Panc1 (cell line): ENCODE data around the gene RPAP2. TPM values are rescaled to one million over a fixed set of nuclear protein-coding genes. Genes with fewer than 3 reads are reported as not detected.
"Not testable (repeated sequence)": the region's sequence is repeated elsewhere in the genome, so short reads cannot be mapped to it uniquely, and the experiment has no call there.

Experiments used
- ATAC-seq: fragments of 200-7000 bp; cut with Tn5 transposase; 2 replicates; pipeline ENCODE4 v1.9.1; 2020; ENCODE audit warnings: mild to moderate bottlenecking, moderate library complexity
- BruUV-seq: library from RNA; stranded (reverse); fragments of 400-500 nt; replicated peaks from 2 replicates; lab custom pipeline; 2021; lab: Mats Ljungman, UMichigan
- CTCF ChIA-PET: fragments of 300-600 bp; sonication (Branson Sonifier 250); formaldehyde crosslinking; loops from one replicate; lab custom pipeline; 2022; ENCODE audit warnings: antibody characterized with exemption; lab: Charles Lee
- POLR2A ChIA-PET: fragments of 300-600 bp; sonication (Branson Sonifier 250); formaldehyde crosslinking; loops from one replicate; lab custom pipeline; 2022; ENCODE audit warnings: antibody characterized with exemption; lab: Charles Lee
- DNase-seq: peaks from one replicate; pipeline ENCODE4 v3.0.0-alpha.2; 2010; ENCODE audit warnings: low read depth, low spot score
- H3K27ac ChIP-seq: 2 replicates; pipeline ENCODE4 v1.5.1; 2011; ENCODE audit warnings: mild to moderate bottlenecking, low read length, inconsistent platforms
- H3K27me3 ChIP-seq: fragments of 200-500 bp; sonication (Bioruptor generic); 2 replicates; pipeline ENCODE4 v1.6.0; 2014; ENCODE audit warnings: low read length, inconsistent platforms; ENCODE audit not compliant: control insufficient read depth, insufficient read depth
- H3K36me3 ChIP-seq: fragments of 200-500 bp; sonication (Bioruptor generic); 2 replicates; pipeline ENCODE4 v1.5.1; 2014; ENCODE audit warnings: inconsistent platforms, mild to moderate bottlenecking, low read length, moderate library complexity; ENCODE audit not compliant: control insufficient read depth, insufficient read depth
- H3K4me1 ChIP-seq: 2 replicates; pipeline ENCODE4 v1.5.1; 2011; ENCODE audit warnings: inconsistent platforms, mild to moderate bottlenecking, low read length, moderate library complexity; ENCODE audit not compliant: control insufficient read depth, insufficient read depth
- H3K4me3 ChIP-seq, 2 experiments: 2 replicates each; pipeline ENCODE4 v1.5.1; 2011 to 2012; ENCODE audit warnings: low read depth in 2 of 2, low read length in 2 of 2, mild to moderate bottlenecking in 2 of 2, inconsistent platforms in 1 of 2, moderate library complexity in 1 of 2
- H3K9me3 ChIP-seq: fragments of 200-500 bp; sonication (Bioruptor generic); 2 replicates; pipeline ENCODE4 v1.5.1; 2014; ENCODE audit warnings: low read depth, mild to moderate bottlenecking, inconsistent platforms, low read length, moderate library complexity; ENCODE audit not compliant: control insufficient read depth, insufficient read depth
- POLR2AphosphoS5 ChIP-seq: IDR thresholded peaks from 2 replicates; pipeline ENCODE4 v1.6.1; 2012; ENCODE audit warnings: mild to moderate bottlenecking, low read depth, low read length, moderate library complexity
- SIN3A ChIP-seq: IDR thresholded peaks from 2 replicates; pipeline ENCODE4 v1.6.1; 2012; ENCODE audit warnings: low read depth, mild to moderate bottlenecking, low read length, moderate library complexity, borderline replicate concordance; ENCODE audit not compliant: insufficient read depth
- TCF7L2 ChIP-seq: IDR thresholded peaks from 2 replicates; pipeline ENCODE4 v1.6.1; 2011; ENCODE audit warnings: mild to moderate bottlenecking, low read depth, low read length, inconsistent platforms
- in situ Hi-C: cut with HindIII; loops from 2 replicates; pipeline ENCODE4 v1.10.0; 2016; ENCODE audit warnings: low sequenced_read_pairs, low pct_unique_long_range_greater_than_20kb
- intact Hi-C: fragments of 100-400 bp; cut with micrococcal nuclease; formaldehyde crosslinking; loops from one replicate; pipeline ENCODE4 v1.10.0; 2022; ENCODE audit not compliant: unreplicated experiment
- total RNA-seq: library from RNA; stranded (reverse); gene quantifications from one replicate; pipeline ENCODE4 v1.2.1, GENCODE V29; 2021; ENCODE audit not compliant: unreplicated experiment
- TF ChIP-seq, protein P1 (sequence below), 2 experiments: IDR thresholded peaks; 2 replicates each; pipeline ENCODE4 v1.6.1; 2011 to 2012; ENCODE audit warnings: low read depth in 2 of 2, control low read depth in 1 of 2, low read length in 1 of 2, mild to moderate bottlenecking in 1 of 2, moderate library complexity in 1 of 2; ENCODE audit not compliant: insufficient read depth in 1 of 2
- TF ChIP-seq, protein P2 (sequence below): fragments of 450-650 bp; IDR thresholded peaks from 2 replicates; pipeline ENCODE4 v1.5.1; 2017; ENCODE audit warnings: mild to moderate bottlenecking

RPAP2 gene
- total RNA-seq, 1 experiment from 2014 or later = 16.3 TPM

DNA sequence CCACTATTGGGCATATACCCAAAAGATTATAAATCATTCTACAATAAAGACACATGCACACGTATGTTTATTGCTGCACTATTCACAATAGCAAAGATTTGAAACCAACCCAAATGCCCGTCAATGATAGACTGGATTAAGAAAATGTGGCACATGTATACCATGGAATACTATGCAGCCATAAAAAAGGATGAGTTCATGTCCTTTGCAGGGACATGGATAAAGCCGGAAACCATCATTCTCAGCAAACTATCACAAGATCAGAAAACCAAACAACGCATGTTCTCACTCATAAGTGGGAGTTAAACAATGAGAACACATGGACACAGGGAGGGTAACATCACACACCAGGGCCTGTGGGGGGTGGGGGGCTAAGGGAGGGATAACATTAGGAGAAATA lies 95.1 kb downstream of the RPAP2 start:
- POLR2A ChIA-PET, BruUV-seq, in situ Hi-C loops, H3K4me3 ChIP-seq, H3K27ac ChIP-seq, H3K36me3 ChIP-seq, DNase-seq, H3K4me1 ChIP-seq, ATAC-seq, CTCF ChIA-PET, H3K9me3 ChIP-seq, intact Hi-C loops, H3K27me3 ChIP-seq: not testable (repeated sequence)

DNA sequence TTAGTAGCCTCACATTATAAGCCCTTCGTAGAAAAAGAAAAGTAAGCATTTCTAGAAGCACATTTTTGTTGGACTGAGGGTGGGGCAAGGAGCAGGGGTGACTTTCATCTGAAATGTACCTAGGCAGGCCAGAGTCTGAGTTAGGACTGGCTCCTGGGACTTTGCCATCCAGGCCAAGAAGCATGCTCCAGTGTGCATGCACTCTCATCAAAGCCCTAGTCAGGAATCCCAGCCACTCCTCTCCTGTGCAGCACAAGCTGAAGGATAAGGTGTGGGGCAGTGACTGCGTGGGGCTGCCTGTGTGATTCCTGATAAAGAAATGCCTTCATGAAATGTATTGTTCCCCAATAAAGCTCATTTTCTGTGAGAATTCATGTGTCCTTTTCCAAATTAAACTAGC lies 99.7 kb downstream of the RPAP2 start:
- DNase-seq = no peak
- H3K9me3 ChIP-seq = no peaks in the 10 kb centered on the region
- ChIA-PET CTCF (no interaction called here), POLR2A (no interaction called here)
- no peak for ATAC-seq
- TF ChIP-seq TCF7L2 (no peak), SIN3A (no peak), POLR2AphosphoS5 (no peak)
- TF ChIP-seq, protein P1, sequence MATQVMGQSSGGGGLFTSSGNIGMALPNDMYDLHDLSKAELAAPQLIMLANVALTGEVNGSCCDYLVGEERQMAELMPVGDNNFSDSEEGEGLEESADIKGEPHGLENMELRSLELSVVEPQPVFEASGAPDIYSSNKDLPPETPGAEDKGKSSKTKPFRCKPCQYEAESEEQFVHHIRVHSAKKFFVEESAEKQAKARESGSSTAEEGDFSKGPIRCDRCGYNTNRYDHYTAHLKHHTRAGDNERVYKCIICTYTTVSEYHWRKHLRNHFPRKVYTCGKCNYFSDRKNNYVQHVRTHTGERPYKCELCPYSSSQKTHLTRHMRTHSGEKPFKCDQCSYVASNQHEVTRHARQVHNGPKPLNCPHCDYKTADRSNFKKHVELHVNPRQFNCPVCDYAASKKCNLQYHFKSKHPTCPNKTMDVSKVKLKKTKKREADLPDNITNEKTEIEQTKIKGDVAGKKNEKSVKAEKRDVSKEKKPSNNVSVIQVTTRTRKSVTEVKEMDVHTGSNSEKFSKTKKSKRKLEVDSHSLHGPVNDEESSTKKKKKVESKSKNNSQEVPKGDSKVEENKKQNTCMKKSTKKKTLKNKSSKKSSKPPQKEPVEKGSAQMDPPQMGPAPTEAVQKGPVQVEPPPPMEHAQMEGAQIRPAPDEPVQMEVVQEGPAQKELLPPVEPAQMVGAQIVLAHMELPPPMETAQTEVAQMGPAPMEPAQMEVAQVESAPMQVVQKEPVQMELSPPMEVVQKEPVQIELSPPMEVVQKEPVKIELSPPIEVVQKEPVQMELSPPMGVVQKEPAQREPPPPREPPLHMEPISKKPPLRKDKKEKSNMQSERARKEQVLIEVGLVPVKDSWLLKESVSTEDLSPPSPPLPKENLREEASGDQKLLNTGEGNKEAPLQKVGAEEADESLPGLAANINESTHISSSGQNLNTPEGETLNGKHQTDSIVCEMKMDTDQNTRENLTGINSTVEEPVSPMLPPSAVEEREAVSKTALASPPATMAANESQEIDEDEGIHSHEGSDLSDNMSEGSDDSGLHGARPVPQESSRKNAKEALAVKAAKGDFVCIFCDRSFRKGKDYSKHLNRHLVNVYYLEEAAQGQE (IDR thresholded peaks at IDR 0.05; ENCODE audit: insufficient read depth in 1 of 2, low read depth in 2 of 2, low read length in 1 of 2) = no peak
- in situ Hi-C loops (no loop called here), intact Hi-C loops (no loop called here)
- BruUV-seq = no TSS peak
- H3K4me1 ChIP-seq = no peaks in the 10 kb centered on the region
- H3K27ac ChIP-seq = no peak overlapping the region
- no peaks in the 10 kb centered on the region for H3K36me3 ChIP-seq
- H3K4me3 ChIP-seq = no peak overlapping the region
- H3K27me3 ChIP-seq = no peaks in the 10 kb centered on the region

DNA sequence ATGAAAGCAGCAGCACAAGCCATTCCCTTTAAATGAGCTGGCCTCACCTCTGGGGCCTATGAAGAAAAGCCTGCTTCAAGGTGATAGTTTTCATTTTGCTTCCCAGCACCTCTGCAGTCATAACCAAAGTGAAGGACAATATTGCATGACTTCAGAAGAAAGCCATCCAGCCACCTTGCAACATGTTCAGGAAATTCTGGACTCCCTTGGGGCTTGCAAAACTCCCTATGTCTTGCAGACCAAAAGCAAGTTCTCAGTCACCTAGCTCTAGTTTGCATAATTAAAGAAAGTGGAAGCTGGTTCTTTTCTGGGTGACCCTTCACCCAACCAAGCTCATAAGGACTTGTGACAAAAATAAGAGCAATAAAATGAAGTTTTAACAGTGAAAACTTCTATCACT lies 100.2 kb downstream of the RPAP2 start:
- no peaks in the 10 kb centered on the region for H3K36me3 ChIP-seq
- no peak for TF ChIP-seq POLR2AphosphoS5
- TF ChIP-seq, protein P1 (IDR thresholded peaks at IDR 0.05; ENCODE audit: insufficient read depth in 1 of 2, low read depth in 2 of 2, low read length in 1 of 2) = no peak
- no peak for TF ChIP-seq SIN3A
- no peak for TF ChIP-seq TCF7L2
- TF ChIP-seq, protein P2, sequence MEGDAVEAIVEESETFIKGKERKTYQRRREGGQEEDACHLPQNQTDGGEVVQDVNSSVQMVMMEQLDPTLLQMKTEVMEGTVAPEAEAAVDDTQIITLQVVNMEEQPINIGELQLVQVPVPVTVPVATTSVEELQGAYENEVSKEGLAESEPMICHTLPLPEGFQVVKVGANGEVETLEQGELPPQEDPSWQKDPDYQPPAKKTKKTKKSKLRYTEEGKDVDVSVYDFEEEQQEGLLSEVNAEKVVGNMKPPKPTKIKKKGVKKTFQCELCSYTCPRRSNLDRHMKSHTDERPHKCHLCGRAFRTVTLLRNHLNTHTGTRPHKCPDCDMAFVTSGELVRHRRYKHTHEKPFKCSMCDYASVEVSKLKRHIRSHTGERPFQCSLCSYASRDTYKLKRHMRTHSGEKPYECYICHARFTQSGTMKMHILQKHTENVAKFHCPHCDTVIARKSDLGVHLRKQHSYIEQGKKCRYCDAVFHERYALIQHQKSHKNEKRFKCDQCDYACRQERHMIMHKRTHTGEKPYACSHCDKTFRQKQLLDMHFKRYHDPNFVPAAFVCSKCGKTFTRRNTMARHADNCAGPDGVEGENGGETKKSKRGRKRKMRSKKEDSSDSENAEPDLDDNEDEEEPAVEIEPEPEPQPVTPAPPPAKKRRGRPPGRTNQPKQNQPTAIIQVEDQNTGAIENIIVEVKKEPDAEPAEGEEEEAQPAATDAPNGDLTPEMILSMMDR = no peak
- DNase-seq (no peak), ATAC-seq (no peak)
- H3K9me3 ChIP-seq = no peaks in the 10 kb centered on the region
- H3K27me3 ChIP-seq = no peaks in the 10 kb centered on the region
- intact Hi-C loops = no loop called here
- ChIA-PET POLR2A (no interaction called here), CTCF (no interaction called here)
- H3K4me1 ChIP-seq = no peaks in the 10 kb centered on the region
- no TSS peak for BruUV-seq
- in situ Hi-C loops = no loop called here
- H3K27ac ChIP-seq = no peak overlapping the region
- no peak overlapping the region for H3K4me3 ChIP-seq
